NT2/D1 (cell line): ENCODE data around the gene TMC5.

Experiments
- DNase-seq: peaks from one replicate; pipeline ENCODE4 v3.0.0-alpha.2; 2011; ENCODE audit warnings: low read depth, low spot score
- H3K27me3 ChIP-seq: 2 replicates; pipeline ENCODE4 v1.6.0; 2011; ENCODE audit warnings: mild to moderate bottlenecking; ENCODE audit not compliant: insufficient read length, insufficient read depth
- H3K36me3 ChIP-seq: 2 replicates; pipeline ENCODE4 v1.6.1; 2011; ENCODE audit warnings: mild to moderate bottlenecking, low read length, mixed read lengths; ENCODE audit not compliant: insufficient read depth, insufficient read length
- H3K4me1 ChIP-seq: 2 replicates; pipeline ENCODE4 v1.5.1; 2011; ENCODE audit not compliant: insufficient read depth, insufficient read length
- H3K4me3 ChIP-seq: 2 replicates; pipeline ENCODE4 v1.5.1; 2011; ENCODE audit warnings: low read depth; ENCODE audit not compliant: insufficient read length
- H3K9ac ChIP-seq: 2 replicates; pipeline ENCODE4 v1.6.0; 2011; ENCODE audit warnings: low read depth; ENCODE audit not compliant: insufficient read length
- H3K9me3 ChIP-seq: 2 replicates; pipeline ENCODE4 v1.5.1; 2011; ENCODE audit warnings: mild to moderate bottlenecking, low read length; ENCODE audit not compliant: insufficient read depth
- SUZ12 ChIP-seq: IDR thresholded peaks from 2 replicates; pipeline ENCODE4 v1.6.1; 2011; ENCODE audit not compliant: insufficient read length, insufficient read depth; ENCODE audit errors: extremely low read depth
- YY1 ChIP-seq: IDR thresholded peaks from 2 replicates; pipeline ENCODE4 v1.6.1; 2011; ENCODE audit not compliant: insufficient read length, insufficient read depth
- ZNF274 ChIP-seq: IDR thresholded peaks from 2 replicates; pipeline ENCODE4 v1.6.1; 2011; ENCODE audit warnings: mild to moderate bottlenecking, low read depth, low read length

TMC5 gene

DNA sequence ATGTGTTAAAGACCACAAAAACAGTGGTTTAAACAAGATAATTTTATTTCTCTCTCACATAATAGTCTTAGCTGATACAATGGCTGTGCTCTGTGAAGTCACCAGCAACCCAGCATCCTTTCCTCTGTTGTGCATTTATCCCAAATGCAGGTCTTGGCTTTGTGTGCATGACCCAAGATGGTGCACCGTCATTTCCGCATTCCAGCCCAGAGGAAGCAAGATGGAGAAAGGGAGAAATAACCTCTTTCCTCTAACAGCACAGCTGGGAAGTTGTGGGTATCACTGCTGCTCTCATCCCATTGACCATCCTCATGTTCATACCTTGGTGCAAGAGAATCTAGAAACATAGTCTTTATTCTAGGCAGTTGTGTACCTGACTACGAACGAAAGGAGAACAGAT lies 21.8 kb downstream of the TMC5 start:
- H3K27me3 ChIP-seq, result no peaks in the 10 kb centered on the region
- TF ChIP-seq SUZ12, result no peak
- no peak for TF ChIP-seq ZNF274
- TF ChIP-seq YY1, result no peak

DNA sequence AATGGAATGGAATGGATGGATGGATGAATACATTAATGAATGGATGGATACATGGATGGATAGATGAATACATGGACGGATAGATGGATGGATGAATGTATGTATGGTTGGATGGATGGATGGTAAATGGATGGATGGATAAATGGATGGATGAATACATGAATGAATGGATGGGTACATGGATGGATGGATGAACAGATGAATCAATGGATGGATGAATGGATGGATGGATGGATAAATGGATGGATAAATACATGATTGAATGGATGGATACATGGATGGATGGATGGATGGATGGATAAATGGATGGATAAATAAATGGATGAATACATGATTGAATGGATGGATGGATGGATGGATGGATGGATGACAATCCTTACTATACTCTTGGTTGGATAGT lies 26.0 kb downstream of the TMC5 start:
- no peaks in the 10 kb centered on the region for H3K36me3 ChIP-seq
- H3K27me3 ChIP-seq, result no peaks in the 10 kb centered on the region
- no peak overlapping the region for H3K4me3 ChIP-seq
- DNase-seq, result no peak
- no peaks in the 10 kb centered on the region for H3K4me1 ChIP-seq
- H3K9ac ChIP-seq, result no peak overlapping the region
- H3K9me3 ChIP-seq, result 0 out of 2 replicates have a peak, but pooled peaks cover 6% of the 10 kb centered on the region
- no peak for TF ChIP-seq SUZ12
- no peak for TF ChIP-seq ZNF274
- no peak for TF ChIP-seq YY1

More for the DNA sequence above, 21.8 kb downstream of the TMC5 start:
- Histone ChIP-seq H3K9me3 (no peaks in the 10 kb centered on the region), H3K36me3 (no peaks in the 10 kb centered on the region), H3K4me3 (no peak overlapping the region), H3K4me1 (no peaks in the 10 kb centered on the region), H3K9ac (no peak overlapping the region)
- no peak for DNase-seq

DNA sequence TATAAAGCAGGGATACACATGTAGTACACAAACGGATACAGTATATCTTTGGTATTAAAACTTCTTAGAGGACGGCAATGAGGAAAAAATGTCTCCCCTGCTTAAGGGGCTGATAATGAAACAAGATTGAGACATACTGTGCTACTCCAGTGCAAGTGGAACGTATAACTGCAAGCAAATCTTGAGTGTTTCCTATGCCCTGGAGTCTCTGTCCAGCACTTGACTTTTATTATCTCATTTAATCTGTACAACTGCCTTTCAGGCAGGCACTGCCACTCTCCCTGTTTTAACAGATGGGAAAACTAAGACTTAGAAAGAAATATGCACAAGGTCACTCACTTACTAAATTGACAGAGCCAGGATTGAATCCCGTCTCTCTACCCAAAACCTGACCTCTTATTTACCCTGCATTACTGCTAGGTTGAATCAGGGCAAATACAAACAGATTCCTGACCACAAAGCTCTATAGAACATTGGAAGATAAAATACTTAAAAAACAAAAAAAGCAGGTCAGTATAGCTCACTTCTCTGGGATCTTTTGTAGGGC lies 28.7 kb downstream of the TMC5 start:
- H3K27me3 ChIP-seq, result no peaks in the 10 kb centered on the region
- no peak for TF ChIP-seq YY1
- no peak for TF ChIP-seq SUZ12
- no peak for TF ChIP-seq ZNF274
- H3K9ac ChIP-seq, result no peak overlapping the region
- no peaks in the 10 kb centered on the region for H3K4me1 ChIP-seq
- no peaks in the 10 kb centered on the region for H3K36me3 ChIP-seq
- H3K4me3 ChIP-seq, result no peak overlapping the region
- 0 out of 2 replicates have a peak, but pooled peaks cover 6% of the 10 kb centered on the region for H3K9me3 ChIP-seq
- no peak for DNase-seq

DNA sequence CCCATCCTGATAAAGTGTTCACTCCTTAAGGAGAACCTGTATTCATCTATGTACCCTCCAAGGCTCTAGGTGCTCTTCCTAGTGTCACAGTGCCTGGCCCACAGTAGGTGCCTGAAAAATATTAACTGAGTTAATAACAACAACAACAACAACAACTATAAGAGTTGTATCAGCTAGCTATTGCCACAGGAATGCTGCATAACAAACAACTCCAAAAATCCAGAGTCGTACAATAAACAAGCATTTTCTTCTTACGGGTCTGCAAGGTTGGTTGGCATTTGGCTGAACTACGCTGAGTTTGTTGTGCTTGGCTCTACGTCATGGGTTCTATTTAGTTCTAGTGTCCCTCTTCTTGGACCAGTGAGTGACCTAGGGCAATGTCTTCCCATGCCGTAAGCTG lies 29.2 kb downstream of the TMC5 start:
- H3K9ac ChIP-seq, result no peak overlapping the region
- no peak overlapping the region for H3K4me3 ChIP-seq
- 0 out of 2 replicates have a peak, but pooled peaks cover 6% of the 10 kb centered on the region for H3K9me3 ChIP-seq
- TF ChIP-seq YY1, result no peak
- TF ChIP-seq SUZ12, result no peak
- DNase-seq, result no peak
- H3K36me3 ChIP-seq, result no peaks in the 10 kb centered on the region
- H3K27me3 ChIP-seq, result no peaks in the 10 kb centered on the region
- no peaks in the 10 kb centered on the region for H3K4me1 ChIP-seq

DNA sequence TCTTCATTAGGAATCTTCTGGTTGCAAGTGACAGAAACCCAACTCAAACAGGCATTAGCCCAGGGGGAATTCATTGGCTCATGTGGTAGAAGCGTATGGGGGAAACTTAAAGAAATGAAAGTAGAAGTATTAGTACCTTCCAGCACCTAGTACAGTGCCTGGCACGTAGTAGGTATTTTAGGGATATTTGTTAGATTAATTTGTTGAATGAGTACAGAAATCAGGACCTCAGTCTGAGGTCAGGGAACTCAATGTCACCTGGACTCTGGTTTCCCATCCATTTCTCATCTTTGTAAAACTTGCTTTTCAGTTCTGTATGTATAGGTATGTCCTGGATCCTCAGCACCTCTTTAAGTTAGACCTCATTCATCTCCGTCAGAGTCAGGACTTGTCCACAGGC lies 32.5 kb downstream of the TMC5 start:
- Histone ChIP-seq H3K4me3 (no peak overlapping the region), H3K36me3 (no peaks in the 10 kb centered on the region), H3K27me3 (no peaks in the 10 kb centered on the region), H3K9me3 (0 out of 2 replicates have a peak, but pooled peaks cover 6% of the 10 kb centered on the region), H3K4me1 (no peaks in the 10 kb centered on the region), H3K9ac (no peak overlapping the region)
- no peak for DNase-seq
- no peak for TF ChIP-seq ZNF274
- TF ChIP-seq YY1, result no peak
- TF ChIP-seq SUZ12, result no peak

DNA sequence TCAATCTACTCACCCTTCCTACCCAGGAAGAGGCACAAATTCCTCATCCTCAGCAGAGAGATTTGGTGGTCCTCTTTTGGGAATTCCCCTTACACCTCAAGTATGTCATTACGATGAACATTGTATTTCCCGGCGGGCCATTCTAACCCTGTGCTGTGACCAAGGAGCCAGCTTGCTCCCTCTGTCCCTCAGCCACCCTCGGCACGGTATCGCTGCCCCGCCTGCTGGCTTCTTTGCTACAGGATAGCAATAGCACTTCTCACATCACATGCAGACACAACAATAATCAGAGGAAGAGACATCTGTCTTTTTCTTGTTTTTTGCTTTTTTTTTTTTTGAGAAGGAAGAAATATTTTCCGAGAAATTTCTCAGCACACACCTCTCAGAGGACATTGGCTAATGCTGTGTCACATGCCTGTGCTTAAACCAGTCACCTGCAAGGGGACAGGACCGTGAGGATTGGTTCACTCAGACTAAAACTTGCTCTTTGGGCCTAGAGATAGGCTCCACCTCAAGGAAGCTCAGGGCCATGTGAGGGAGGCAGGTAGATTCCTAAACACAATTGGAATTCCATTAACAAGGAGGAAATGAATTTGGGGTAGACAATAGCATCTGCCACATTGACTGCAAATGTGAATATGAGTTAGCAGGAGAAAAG lies 41.2 kb downstream of the TMC5 start:
- H3K4me3 ChIP-seq, result no peak overlapping the region
- no peaks in the 10 kb centered on the region for H3K4me1 ChIP-seq
- no peak for DNase-seq
- H3K9ac ChIP-seq, result no peak overlapping the region
- H3K36me3 ChIP-seq, result no peaks in the 10 kb centered on the region
- H3K27me3 ChIP-seq, result no peaks in the 10 kb centered on the region
- no peak for TF ChIP-seq ZNF274
- TF ChIP-seq YY1, result no peak
- no peak for TF ChIP-seq SUZ12
- no peaks in the 10 kb centered on the region for H3K9me3 ChIP-seq

DNA sequence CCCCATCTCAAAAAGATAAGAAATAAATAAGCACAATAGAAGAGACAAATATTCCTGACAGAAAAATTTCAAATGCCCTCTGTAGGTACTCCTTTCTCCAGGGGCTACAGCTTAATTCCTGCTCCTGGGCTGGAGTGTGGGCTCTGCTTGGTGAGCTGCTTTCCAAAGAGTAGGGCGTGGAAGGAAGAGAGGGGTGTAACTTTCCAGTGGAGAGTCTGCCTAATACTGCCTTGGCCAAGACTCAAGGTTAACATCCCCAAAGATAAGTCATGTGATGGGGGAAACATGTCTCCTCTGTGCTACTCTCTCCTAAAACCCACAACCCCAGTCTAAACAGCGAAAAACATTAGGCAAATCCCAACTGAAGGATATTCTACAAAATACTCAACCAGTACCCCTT lies 42.7 kb downstream of the TMC5 start:
- TF ChIP-seq ZNF274 (no peak), SUZ12 (no peak), YY1 (no peak)
- Histone ChIP-seq H3K4me1 (no peaks in the 10 kb centered on the region), H3K27me3 (no peaks in the 10 kb centered on the region), H3K9me3 (no peaks in the 10 kb centered on the region), H3K36me3 (no peaks in the 10 kb centered on the region), H3K4me3 (no peak overlapping the region), H3K9ac (no peak overlapping the region)
- no peak for DNase-seq
